ENCODE results near the gene WWOX. TPM values are rescaled to one million over a fixed set of nuclear protein-coding genes. Genes with fewer than 3 reads are reported as not detected.

Gene WWOX
- total and polyA plus RNA-seq, 2 of the 13 experiments (the other 11 are each of a cell fraction or from before 2014, with no cell fraction given), result 9.1 to 37.4 TPM

DNA sequence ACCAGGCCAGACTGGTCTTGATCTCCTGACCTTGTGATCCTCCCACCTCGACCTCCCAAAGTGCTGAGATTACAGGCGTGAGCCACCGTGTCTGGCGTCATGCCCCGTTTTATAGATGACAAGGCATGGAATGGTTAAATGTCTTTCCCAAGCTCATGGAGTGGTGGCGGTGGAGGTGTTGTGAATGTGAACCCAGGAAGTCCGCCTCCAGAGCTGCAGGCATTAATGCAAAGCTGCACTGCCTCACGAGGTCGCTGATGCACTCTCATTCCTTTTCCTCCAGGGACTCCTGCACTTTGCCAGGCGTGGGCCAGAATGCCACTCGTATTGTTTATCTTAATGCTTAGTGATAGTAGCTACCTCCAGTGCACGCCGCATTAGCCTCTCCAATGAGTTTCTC is 149.6 kb downstream of the WWOX start (continued):
- TF ChIP-seq KAT8 (CRISPR knock-in tag; IDR thresholded peaks at IDR 0.05) (peak; percentile 57; the same call in 1 of the 2 replicates), ZMYM3 (CRISPR knock-in tag; IDR thresholded peaks at IDR 0.05) (0 out of 2 replicates have a peak, but pooled peaks have one; percentile 31), SPEN (CRISPR knock-in tag; IDR thresholded peaks at IDR 0.05; ENCODE audit: low read depth) (peak; percentile 26; the same call in 1 of the 2 replicates), TOE1 (CRISPR knock-in tag; IDR thresholded peaks at IDR 0.05) (peak; percentile 33; the same call in 1 of the 2 replicates), SP5 (CRISPR knock-in tag; IDR thresholded peaks at IDR 0.05; ENCODE audit: borderline replicate concordance, low read depth) (no peak; the same call in 1 of the 2 replicates), ELF3 (CRISPR knock-in tag; IDR thresholded peaks at IDR 0.05) (peak; percentile 65), NCOA1 (CRISPR knock-in tag; IDR thresholded peaks at IDR 0.05) (no peak), ZNF460 (CRISPR knock-in tag; IDR thresholded peaks at IDR 0.05; ENCODE audit: borderline replicate concordance) (no peak), BATF2 (CRISPR knock-in tag; IDR thresholded peaks at IDR 0.05) (no peak), NFIB (CRISPR knock-in tag; IDR thresholded peaks at IDR 0.05; ENCODE audit: borderline replicate concordance) (no peak), ZBTB7B (CRISPR knock-in tag; IDR thresholded peaks at IDR 0.05) (peak; percentile 43; the same call in 1 of the 2 replicates), ERF (CRISPR knock-in tag; IDR thresholded peaks at IDR 0.05) (peak; percentile 78; the same call in 1 of the 2 replicates), ZNF841 (CRISPR knock-in tag; IDR thresholded peaks at IDR 0.05; ENCODE audit: borderline replicate concordance) (no peak), ZNF687 (CRISPR knock-in tag; IDR thresholded peaks at IDR 0.05) (peak; percentile 52), GMEB1 (CRISPR knock-in tag; IDR thresholded peaks at IDR 0.05; ENCODE audit: borderline replicate concordance) (no peak), HMGXB4 (CRISPR knock-in tag; IDR thresholded peaks at IDR 0.05; ENCODE audit: borderline replicate concordance in 1 of 2, low read depth in 1 of 2) (peak; percentile 42 to 51; a peak in 1 of 4 replicates), PBX2 (CRISPR knock-in tag; IDR thresholded peaks at IDR 0.05) (no peak), ZFX (CRISPR knock-in tag; IDR thresholded peaks at IDR 0.05; ENCODE audit: low read depth) (peak; percentile 27; the same call in 1 of the 2 replicates), ZNF691 (CRISPR knock-in tag; IDR thresholded peaks at IDR 0.05; ENCODE audit: borderline replicate concordance, low read depth) (peak; percentile 56; the same call in 1 of the 2 replicates)
